Type B pancreatic cell (in vitro differentiated cells): ENCODE measurements around the gene MDN1. TPM values are rescaled to one million over a fixed set of nuclear protein-coding genes. Genes with fewer than 3 reads are reported as not detected.
"Not testable (repeated sequence)": the region's sequence is repeated elsewhere in the genome, so short reads cannot be mapped to it uniquely, and the experiment has no call there.

Experiments
- DNase-seq: peaks from one replicate; pipeline ENCODE4 v3.0.0; 2021; ENCODE audit warnings: mixed read lengths; ENCODE audit not compliant: unreplicated experiment; ENCODE audit errors: extremely low spot score
- H3K27ac Mint-ChIP-seq: 2 replicates; pipeline ENCODE4 v1.8.0; 2021; ENCODE audit warnings: mild to moderate bottlenecking, mixed read lengths
- H3K27me3 Mint-ChIP-seq: 2 replicates; pipeline ENCODE4 v1.8.0; 2021; ENCODE audit warnings: mixed read lengths
- H3K36me3 Mint-ChIP-seq: 2 replicates; pipeline ENCODE4 v1.8.0; 2021; ENCODE audit warnings: mixed read lengths
- H3K4me1 Mint-ChIP-seq: one replicate; pipeline ENCODE4 v1.8.0; 2021; ENCODE audit warnings: mixed read lengths; ENCODE audit not compliant: unreplicated experiment
- H3K4me3 Mint-ChIP-seq: 2 replicates; pipeline ENCODE4 v1.8.0; 2021; ENCODE audit warnings: mild to moderate bottlenecking, mixed read lengths
- H3K9me3 Mint-ChIP-seq: 2 replicates; pipeline ENCODE4 v1.8.0; 2021; ENCODE audit warnings: mixed read lengths
- total RNA-seq: library from RNA; stranded (reverse); gene quantifications from 2 replicates; pipeline ENCODE4 v1.2.1, GENCODE V29; 2021; ENCODE audit warnings: low replicate concordance
- TF ChIP-seq, protein P1 (sequence below): fragments of 200-600 bp; sonication (generic); conservative IDR thresholded peaks from 2 replicates; pipeline ENCODE4 v1.5.0; 2021; ENCODE audit warnings: antibody characterized with exemption, mild to moderate bottlenecking

MDN1 gene
- total RNA-seq, 1 donor from 2014 or later, result 43.1 TPM

DNA sequence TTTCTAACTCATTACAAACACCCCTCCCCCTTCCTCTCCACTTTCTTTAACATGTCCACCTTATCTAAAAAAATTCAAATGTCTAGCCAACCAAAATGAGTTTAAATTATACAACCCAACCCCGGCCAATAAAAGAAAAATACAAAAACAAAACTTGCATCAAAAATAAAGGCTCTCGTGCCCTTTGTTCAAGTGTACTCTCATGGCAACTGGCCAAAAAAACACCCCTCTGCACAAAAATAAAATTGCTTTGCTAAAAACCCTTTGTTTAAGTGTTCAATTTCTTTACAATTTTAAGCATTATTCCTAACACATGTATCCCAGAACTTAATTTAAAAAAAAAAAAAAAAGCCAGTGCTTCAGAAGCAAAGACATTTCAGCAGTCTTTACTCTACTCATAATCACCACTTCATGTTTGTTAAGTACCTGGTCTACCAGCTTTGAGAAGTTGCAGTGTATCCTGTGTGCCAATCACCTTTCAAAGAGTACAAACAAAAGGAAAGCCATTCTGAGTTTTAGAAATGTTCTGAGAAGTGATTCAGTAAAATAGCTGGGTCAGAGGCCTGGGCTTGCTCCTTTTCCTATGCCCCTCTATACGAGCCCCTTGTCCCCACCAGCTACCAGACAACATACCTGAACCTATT lies 87.5 kb downstream of the MDN1 start:
- H3K36me3 Mint-ChIP-seq, result peaks cover 41% of the 10 kb centered on the region

DNA sequence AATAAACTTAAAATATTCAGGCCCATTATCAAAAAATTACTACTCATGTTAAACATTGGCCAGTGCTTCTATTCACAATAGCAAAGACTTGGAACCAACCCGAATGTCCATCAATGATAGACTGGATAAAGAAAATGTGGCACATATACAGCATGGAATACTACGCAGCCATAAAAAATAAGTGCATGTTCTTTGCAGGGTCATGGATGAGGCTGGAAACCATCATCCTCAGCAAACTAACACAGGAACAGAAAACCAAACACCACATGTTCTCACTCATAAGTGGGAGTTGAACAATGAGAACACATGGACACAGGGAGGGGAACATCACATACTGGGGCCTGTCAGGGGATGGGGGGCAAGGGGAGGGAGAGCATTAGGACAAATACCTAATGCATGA lies 88.3 kb downstream of the MDN1 start:
- not testable (repeated sequence) for H3K4me3 Mint-ChIP-seq, H3K27me3 Mint-ChIP-seq, DNase-seq, H3K9me3 Mint-ChIP-seq, H3K4me1 Mint-ChIP-seq, H3K27ac Mint-ChIP-seq
- peaks cover 45% of the 10 kb centered on the region for H3K36me3 Mint-ChIP-seq

More for the DNA sequence above, 87.5 kb downstream of the MDN1 start:
- Mint-ChIP-seq H3K4me1 (no peaks in the 10 kb centered on the region), H3K9me3 (no peaks in the 10 kb centered on the region), H3K27me3 (no peaks in the 10 kb centered on the region), H3K4me3 (no peak overlapping the region), H3K27ac (no peak overlapping the region)
- no peak for DNase-seq
- TF ChIP-seq, protein P1, sequence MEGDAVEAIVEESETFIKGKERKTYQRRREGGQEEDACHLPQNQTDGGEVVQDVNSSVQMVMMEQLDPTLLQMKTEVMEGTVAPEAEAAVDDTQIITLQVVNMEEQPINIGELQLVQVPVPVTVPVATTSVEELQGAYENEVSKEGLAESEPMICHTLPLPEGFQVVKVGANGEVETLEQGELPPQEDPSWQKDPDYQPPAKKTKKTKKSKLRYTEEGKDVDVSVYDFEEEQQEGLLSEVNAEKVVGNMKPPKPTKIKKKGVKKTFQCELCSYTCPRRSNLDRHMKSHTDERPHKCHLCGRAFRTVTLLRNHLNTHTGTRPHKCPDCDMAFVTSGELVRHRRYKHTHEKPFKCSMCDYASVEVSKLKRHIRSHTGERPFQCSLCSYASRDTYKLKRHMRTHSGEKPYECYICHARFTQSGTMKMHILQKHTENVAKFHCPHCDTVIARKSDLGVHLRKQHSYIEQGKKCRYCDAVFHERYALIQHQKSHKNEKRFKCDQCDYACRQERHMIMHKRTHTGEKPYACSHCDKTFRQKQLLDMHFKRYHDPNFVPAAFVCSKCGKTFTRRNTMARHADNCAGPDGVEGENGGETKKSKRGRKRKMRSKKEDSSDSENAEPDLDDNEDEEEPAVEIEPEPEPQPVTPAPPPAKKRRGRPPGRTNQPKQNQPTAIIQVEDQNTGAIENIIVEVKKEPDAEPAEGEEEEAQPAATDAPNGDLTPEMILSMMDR, result no peak

DNA sequence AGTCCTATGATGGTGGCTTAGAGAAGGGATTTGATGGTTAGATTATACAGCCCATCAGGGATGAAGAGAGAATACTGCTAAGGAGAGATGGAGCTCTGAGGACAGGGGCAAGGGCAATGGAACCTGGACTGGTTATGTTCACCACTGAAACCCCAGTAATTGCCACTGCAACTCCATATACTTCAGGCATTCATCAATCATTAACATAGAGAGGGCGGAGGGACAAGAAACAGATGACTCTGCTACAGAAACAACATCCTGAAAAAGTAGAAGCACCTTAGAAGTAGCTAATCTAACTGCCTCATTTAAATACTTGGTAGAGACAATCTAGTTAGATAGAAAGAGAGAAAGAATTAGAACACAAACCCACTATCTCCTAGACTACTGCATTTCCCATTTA lies 89.8 kb downstream of the MDN1 start:
- Mint-ChIP-seq H3K27ac (no peak overlapping the region), H3K27me3 (no peaks in the 10 kb centered on the region), H3K4me3 (no peak overlapping the region), H3K36me3 (peaks cover 46% of the 10 kb centered on the region), H3K9me3 (no peaks in the 10 kb centered on the region), H3K4me1 (no peaks in the 10 kb centered on the region)
- DNase-seq, result no peak
- TF ChIP-seq, protein P1, result no peak

DNA sequence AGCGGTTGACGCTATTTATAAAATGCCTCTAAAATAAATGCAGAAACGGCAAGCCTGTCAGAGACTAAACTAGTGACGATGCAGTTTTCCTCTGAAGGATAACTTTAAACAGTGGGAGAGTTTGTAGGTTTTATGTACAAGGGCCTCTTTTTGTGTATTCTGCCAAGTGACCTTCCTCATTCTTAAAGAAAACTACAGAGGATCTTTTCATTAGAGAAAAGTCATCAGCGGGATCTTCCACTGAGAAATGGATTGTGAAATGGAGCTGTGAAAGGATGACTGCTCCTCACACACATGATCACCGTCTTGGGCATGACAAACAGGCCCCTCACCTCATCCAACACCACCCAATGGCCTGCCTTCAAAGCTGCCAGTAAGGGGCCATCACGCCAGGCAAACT lies 92.1 kb downstream of the MDN1 start:
- Mint-ChIP-seq H3K36me3 (peaks cover 51% of the 10 kb centered on the region), H3K27me3 (no peaks in the 10 kb centered on the region), H3K9me3 (no peaks in the 10 kb centered on the region), H3K4me1 (no peaks in the 10 kb centered on the region), H3K4me3 (no peak overlapping the region), H3K27ac (no peak overlapping the region)
- TF ChIP-seq, protein P1, result no peak
- no peak for DNase-seq

DNA sequence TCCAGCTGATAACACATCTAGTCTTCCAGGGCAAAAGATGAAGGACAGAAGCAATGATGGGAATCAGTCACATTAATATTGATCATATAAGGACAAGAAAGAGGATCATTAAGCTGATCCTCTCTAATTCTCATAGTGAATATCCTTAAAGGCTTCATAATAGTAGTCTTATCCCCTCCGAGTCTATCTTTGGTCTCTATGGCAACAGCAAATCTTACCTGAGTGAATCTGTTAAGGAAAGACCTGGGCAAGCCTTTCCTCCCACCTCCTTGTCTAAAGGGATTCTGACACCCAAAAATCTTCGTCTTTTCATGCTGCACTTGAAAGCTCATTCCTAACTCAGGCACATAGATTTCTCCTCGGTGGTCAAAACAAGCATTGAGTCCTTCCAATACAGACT lies 94.6 kb downstream of the MDN1 start:
- H3K36me3 Mint-ChIP-seq, result peaks cover 39% of the 10 kb centered on the region
- no peaks in the 10 kb centered on the region for H3K4me1 Mint-ChIP-seq
- H3K27ac Mint-ChIP-seq, result no peak overlapping the region
- H3K9me3 Mint-ChIP-seq, result no peaks in the 10 kb centered on the region
- no peaks in the 10 kb centered on the region for H3K27me3 Mint-ChIP-seq
- TF ChIP-seq, protein P1, result no peak
- no peak overlapping the region for H3K4me3 Mint-ChIP-seq
- DNase-seq, result no peak

DNA sequence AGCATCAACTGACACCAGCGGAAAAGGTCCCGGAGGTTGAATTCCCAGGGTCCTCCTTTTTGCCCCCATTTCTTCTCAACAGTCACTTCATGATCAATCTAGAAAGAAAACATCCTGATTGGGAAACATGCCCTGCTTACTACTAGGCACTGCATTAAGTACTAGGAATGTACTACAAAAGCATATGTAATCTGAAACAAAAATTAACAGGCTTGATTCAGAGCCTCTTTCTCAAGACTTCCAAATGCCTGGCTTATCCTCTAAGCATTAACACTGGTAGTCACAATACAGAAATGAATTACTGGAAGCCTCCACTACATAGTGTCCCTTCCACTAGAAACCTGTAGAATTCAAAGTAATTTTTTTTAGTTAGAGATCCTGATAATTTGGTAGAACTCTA lies 96.5 kb downstream of the MDN1 start:
- no peak for DNase-seq
- Mint-ChIP-seq H3K4me3 (no peak overlapping the region), H3K4me1 (no peaks in the 10 kb centered on the region), H3K36me3 (peaks cover 40% of the 10 kb centered on the region), H3K27me3 (no peaks in the 10 kb centered on the region), H3K27ac (no peak overlapping the region), H3K9me3 (no peaks in the 10 kb centered on the region)
- TF ChIP-seq, protein P1, result no peak
